Right lobe of liver (tissue), 6 donors: ENCODE results near the gene PSME2. TPM values are rescaled to one million over a fixed set of nuclear protein-coding genes. Genes with fewer than 3 reads are reported as not detected.

Experiments
- ATAC-seq, 4 donors: fragments of 200-7000 bp; cut with Tn5 transposase; one replicate each; pipeline ENCODE4 v1.9.1; 2020; ENCODE audit warnings: mild to moderate bottlenecking in 4 of 4, moderate library complexity in 4 of 4
- DNase-seq, 3 donors: peaks; one replicate each; pipeline ENCODE4 v3.0.0-alpha.2; 2020
- H3K27ac ChIP-seq, 3 donors: fragments of 200-600 bp; one replicate each; pipeline ENCODE4 v1.8.0; 2022
- H3K27me3 ChIP-seq, 2 donors: fragments of 200-600 bp; one replicate each; pipeline ENCODE4 v1.8.0; 2022
- H3K36me3 ChIP-seq, 4 donors: fragments of 200-600 bp; sonication (generic) in 1 of 4; one replicate each; pipeline versions ENCODE4 v1.5.1 to v1.8.0; 2017 to 2022; ENCODE audit warnings: control low read depth in 1 of 4
- H3K4me1 ChIP-seq, 4 donors: fragments of 200-600 bp; sonication (generic) in 1 of 4; one replicate each; pipeline versions ENCODE4 v1.5.1 to v1.8.0; 2017 to 2022; ENCODE audit warnings: control low read depth in 1 of 4
- H3K4me3 ChIP-seq, 3 donors: fragments of 200-600 bp; one replicate each; pipeline ENCODE4 v1.8.0; 2022
- H3K9me3 ChIP-seq, 4 donors: fragments of 200-600 bp; sonication (generic) in 1 of 4; one replicate each; pipeline versions ENCODE4 v1.5.1 to v1.8.0; 2017 to 2022; ENCODE audit warnings: control low read depth in 1 of 4
- CTCF ChIP-seq, 4 donors: fragments of 200-600 bp in 3 of 4; fragments of 450-650 bp in 1 of 4; IDR thresholded peaks; one replicate each; pipeline versions ENCODE4 v1.5.1 to v1.8.0; 2016 to 2022; ENCODE audit warnings: antibody characterized with exemption in 4 of 4, mild to moderate bottlenecking in 2 of 4
- POLR2A ChIP-seq: fragments of 450-650 bp; IDR thresholded peaks from one replicate; pipeline ENCODE4 v1.6.1; 2017; ENCODE audit warnings: antibody characterized with exemption, mild to moderate bottlenecking
- WGBS: methylation state at CpG from one replicate; pipeline ENCODE4 v1.1.6; 2018; ENCODE audit warnings: low coverage, low lambda C conversion rate; ENCODE audit not compliant: insufficient coverage; ENCODE audit errors: missing lambda C conversion rate; 5-methylcytosine and 5-hydroxymethylcytosine counted together
- intact Hi-C, 2 donors: fragments of 100-400 bp; cut with DNase I; formaldehyde crosslinking; loops; one replicate each; pipeline versions ENCODE4 v1.11.2 to v1.14.1; 2022
- microRNA-seq, 2 donors: library from miRNA; unstranded; fragments of <30 nt; microRNA quantifications; one replicate each; pipeline ENCODE4, GENCODE V29; 2019 to 2020
- small RNA-seq, 2 experiments: library from RNA; depleted of rRNA; stranded (forward); fragments of <200 nt; gene quantifications; one replicate each; pipeline ENCODE3, GENCODE V24; 2016
- total RNA-seq, 6 experiments: library from RNA; depleted of rRNA in 2 of 6; stranded (reverse); fragments of >200 nt in 2 of 6; fragmentation: NEBNext Ultra II Directional in 3 of 6; extraction: Animal tissue kit (Norgen Biotek cat#: 25700) in 3 of 6; gene quantifications; one replicate each; pipeline versions ENCODE4 v1.1.0 to v1.2.4, GENCODE V29; 2016 to 2023
- donor health status: DM: no; HTN: yes; CAD: no.
- donor health status: DM: no; HTN: no; CAD: no.
- donor health status: DM: no; HTN: no; CAD: no.
- donor health status: DM: no; HTN: yes; CAD: no.
- donor health status: DM: no; HTN: yes; CAD: no.

PSME2 gene
- total RNA-seq, 6 experiments from 2014 or later = 66.1 to 142 (median 110) TPM

DNA sequence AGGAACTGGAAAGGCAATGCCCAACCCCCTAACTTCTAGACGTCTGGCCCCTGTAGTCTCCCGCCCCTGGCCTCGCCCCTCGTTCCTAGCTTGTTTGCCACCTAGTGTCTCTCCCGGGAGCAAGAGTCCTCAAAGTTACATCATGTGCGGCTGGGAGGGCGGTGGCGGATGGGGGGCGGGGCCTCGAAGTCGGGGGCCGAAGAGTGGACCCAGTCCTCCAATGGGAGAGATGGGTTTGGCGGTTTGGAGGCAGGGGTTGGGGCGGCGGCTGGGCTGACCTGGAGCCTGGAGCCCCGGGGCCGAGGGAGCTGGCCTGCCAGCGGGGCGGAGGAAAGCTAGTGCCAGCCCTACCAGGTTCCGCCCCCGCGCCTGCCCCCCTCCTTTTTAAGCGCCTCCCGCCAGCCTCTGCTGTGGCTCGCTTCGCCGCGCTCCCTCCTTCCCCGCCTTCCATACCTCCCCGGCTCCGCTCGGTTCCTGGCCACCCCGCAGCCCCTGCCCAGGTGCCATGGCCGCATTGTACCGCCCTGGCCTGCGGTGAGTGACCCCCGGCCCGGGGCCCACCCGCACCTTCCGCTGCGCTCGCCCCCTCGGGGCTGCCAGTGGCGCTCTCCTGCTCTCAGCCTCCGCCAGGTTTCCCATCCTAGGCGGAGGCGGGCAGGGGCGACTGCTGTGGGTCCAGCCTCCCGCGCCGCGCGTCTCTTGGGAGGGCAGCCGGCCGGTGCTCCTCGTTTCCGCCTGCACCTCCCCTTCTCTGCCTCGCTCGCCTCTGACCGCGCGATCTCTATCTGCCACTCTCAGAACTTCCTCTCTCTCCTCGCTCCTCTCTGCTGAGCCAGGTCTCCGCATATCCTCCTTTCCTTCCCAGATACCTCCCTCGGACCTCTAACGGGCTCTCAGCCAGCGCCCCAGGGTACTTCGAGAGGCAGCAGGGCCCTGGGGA lies 52.2 kb downstream of the PSME2 start, which contains the start of gene PCK2:
Gene PCK2 (plus strand): TSS at position 411 of the 940 bp plus-strand sequence. CDS start 95 bp downstream, at position 506.
- peak; percentile 83 to 93 (median 86) for ATAC-seq

More for the DNA sequence above, 52.2 kb downstream of the PSME2 start, which contains the start of gene PCK2:
- Histone ChIP-seq H3K27me3 (no peaks in the 10 kb centered on the region), H3K36me3 (peaks cover 0 to 27% (median 3%) of the 10 kb centered on the region in 4 donors), H3K9me3 (no peaks in the 10 kb centered on the region), H3K4me1 (peaks cover 0 to 58% (median 26%) of the 10 kb centered on the region in 4 donors), H3K27ac (peak within 1 kb of the TSS; percentile 89 to 97 (median 94)), H3K4me3 (peak within 1 kb of the TSS; percentile 77 to 98 (median 90))
- intact Hi-C loops = loop anchor here (5.0 to 10.0 kb wide), 2 partner anchors 37 to 61 kb away; no protein-coding TSS in a partner anchor
- peak; percentile 97 for TF ChIP-seq POLR2A
- TF ChIP-seq CTCF (IDR thresholded peaks at IDR 0.05) = no peak
- peak; percentile 98 to 99 (median 99) for DNase-seq
- under 1% methylated on average over 34 of the region's 68 CpGs for WGBS

Small RNAs within 50 kb of the gene (microRNA-seq; reads per million reads assigned to microRNA genes)
- gene MIR7703 = 0 to 0.29 reads per million in 2 donors

Small RNAs within 50 kb of the gene (small RNA-seq; reads per million reads assigned to genes)
- 0 reads per million in 2 experiments for gene AL136295.4
- 0 to 1.4 reads per million in 2 experiments for gene IPO4
- gene IRF9 = 0 reads per million in 2 experiments
- 0.26 to 1.2 reads per million in 2 experiments for gene RNA5SP383

Other genes with a start within 250 kb of the PSME2 start
- gene DHRS4, start 192.8 kb downstream of the PSME2 start, total RNA-seq = 10 to 100 TPM; 30.5 to 82.5 (median 45.1) TPM
- gene DHRS4L2, start 157.7 kb downstream of the PSME2 start, total RNA-seq = 10 to 100 TPM; 17.7 to 53.6 (median 32.3) TPM
- 1 to 10 TPM in 1 of 6 experiments, under 1 TPM in 5; 0.18 to 1.9 (median 0.29) TPM for gene CARMIL3, start 94.6 kb downstream of the PSME2 start, total RNA-seq
- gene CPNE6, start 75.0 kb downstream of the PSME2 start, total RNA-seq = under 1 TPM in 4 of 6 experiments, not detected in 2; 0.09 to 0.40 (median 0.18) TPM
- 100 to 1,000 TPM; 124 to 615 (median 240) TPM for gene PCK2, start 52.3 kb downstream of the PSME2 start, total RNA-seq
- gene DCAF11, start 31.8 kb downstream of the PSME2 start, total RNA-seq = 100 to 1,000 TPM in 3 of 6 experiments, 10 to 100 TPM in 3; 65.9 to 180 (median 103) TPM
- gene NRL, start 31.7 kb downstream of the PSME2 start, total RNA-seq = 1 to 10 TPM; 1.4 to 2.9 (median 2.1) TPM
- 10 to 100 TPM in 3 of 6 experiments, 1 to 10 TPM in 3; 1.5 to 32.5 (median 9.3) TPM for gene FITM1, start 16.0 kb downstream of the PSME2 start, total RNA-seq
- 100 to 1,000 TPM in 4 of 6 experiments, 10 to 100 TPM in 2; 81.7 to 119 (median 107) TPM for gene PSME1, start 10.4 kb downstream of the PSME2 start, total RNA-seq
- gene EMC9, start 5.0 kb downstream of the PSME2 start, total RNA-seq = 10 to 100 TPM; 10.2 to 21.4 (median 11.9) TPM
- 10 to 100 TPM; 17.5 to 39.6 (median 26.2) TPM for gene RNF31, start 888 bp upstream of the PSME2 start, total RNA-seq
- 10 to 100 TPM; 17.4 to 66.6 (median 37.2) TPM for gene IRF9, start 14.7 kb upstream of the PSME2 start, total RNA-seq
- gene REC8, start 25.5 kb upstream of the PSME2 start, total RNA-seq = 1 to 10 TPM; 1.6 to 7.4 (median 3.4) TPM
- gene IPO4, start 42.2 kb upstream of the PSME2 start, total RNA-seq = 10 to 100 TPM; 17.9 to 44.0 (median 23.0) TPM
- 10 to 100 TPM; 32.1 to 49.8 (median 41.2) TPM for gene TM9SF1, start 48.8 kb upstream of the PSME2 start, total RNA-seq
- gene TSSK4, start 59.1 kb upstream of the PSME2 start, total RNA-seq = under 1 TPM in 2 of 6 experiments, not detected in 4; 0.29 TPM
- 10 to 100 TPM; 11.9 to 28.9 (median 17.1) TPM for gene CHMP4A, start 66.9 kb upstream of the PSME2 start, total RNA-seq
- 1 to 10 TPM; 3.7 to 6.3 (median 4.9) TPM for gene MDP1, start 69.5 kb upstream of the PSME2 start, total RNA-seq
- gene NEDD8, start 85.8 kb upstream of the PSME2 start, total RNA-seq = 10 to 100 TPM; 60.0 to 72.9 (median 68.7) TPM
- 10 to 100 TPM; 26.2 to 40.2 (median 34.2) TPM for gene GMPR2, start 86.3 kb upstream of the PSME2 start, total RNA-seq
- gene TINF2, start 96.0 kb upstream of the PSME2 start, total RNA-seq = 10 to 100 TPM; 13.4 to 28.1 (median 24.1) TPM
- 1 to 10 TPM in 2 of 6 experiments, under 1 TPM in 4; 0.37 to 1.9 (median 0.77) TPM for gene TGM1, start 116.6 kb upstream of the PSME2 start, total RNA-seq
- gene RABGGTA, start 125.0 kb upstream of the PSME2 start, total RNA-seq = 10 to 100 TPM; 11.5 to 28.3 (median 15.2) TPM
- 10 to 100 TPM; 49.1 to 89.3 (median 60.1) TPM for gene DHRS1, start 153.2 kb upstream of the PSME2 start, total RNA-seq
- 10 to 100 TPM in 4 of 6 experiments, 1 to 10 TPM in 2; 8.2 to 15.3 (median 11.4) TPM for gene NOP9, start 153.2 kb upstream of the PSME2 start, total RNA-seq
- gene CIDEB, start 161.4 kb upstream of the PSME2 start, total RNA-seq = 100 to 1,000 TPM; 118 to 219 (median 196) TPM
- 1 to 10 TPM; 1.8 to 5.8 (median 3.5) TPM for gene LTB4R2, start 163.5 kb upstream of the PSME2 start, total RNA-seq
- 1 to 10 TPM; 2.7 to 5.5 (median 3.9) TPM for gene LTB4R, start 164.9 kb upstream of the PSME2 start, total RNA-seq
- gene ADCY4, start 188.5 kb upstream of the PSME2 start, total RNA-seq = 1 to 10 TPM; 2.3 to 7.2 (median 3.9) TPM
- gene RIPK3, start 193.4 kb upstream of the PSME2 start, total RNA-seq = 1 to 10 TPM in 2 of 6 experiments, under 1 TPM in 4; 0.70 to 1.6 (median 0.90) TPM
- gene NFATC4, start 221.6 kb upstream of the PSME2 start, total RNA-seq = 1 to 10 TPM; 1.0 to 3.7 (median 2.0) TPM